Glutamatergic neuron (in vitro differentiated cells): ENCODE data around the gene ZMYND19. TPM values are rescaled to one million over a fixed set of nuclear protein-coding genes. Genes with fewer than 3 reads are reported as not detected.
"Not testable (repeated sequence)": the region's sequence is repeated elsewhere in the genome, so short reads cannot be mapped to it uniquely, and the experiment has no call there.

ENCODE experiments used
- DNase-seq: peaks from one replicate; pipeline ENCODE4 v3.0.0; 2022
- H3K27ac Mint-ChIP-seq: one replicate; pipeline ENCODE4 v1.8.0; 2020; ENCODE audit warnings: mild to moderate bottlenecking, mixed read lengths, inconsistent platforms; ENCODE audit not compliant: unreplicated experiment
- H3K27me3 Mint-ChIP-seq: one replicate; pipeline ENCODE4 v1.8.0; 2020; ENCODE audit warnings: mild to moderate bottlenecking, moderate library complexity, mixed read lengths, inconsistent platforms; ENCODE audit not compliant: unreplicated experiment
- H3K36me3 Mint-ChIP-seq: one replicate; pipeline ENCODE4 v1.8.0; 2020; ENCODE audit warnings: mild to moderate bottlenecking, mixed read lengths, inconsistent platforms; ENCODE audit not compliant: unreplicated experiment
- H3K4me1 Mint-ChIP-seq: one replicate; pipeline ENCODE4 v1.8.0; 2020; ENCODE audit warnings: mild to moderate bottlenecking, low read depth, mixed read lengths, inconsistent platforms; ENCODE audit not compliant: unreplicated experiment
- H3K4me3 Mint-ChIP-seq: one replicate; pipeline ENCODE4 v1.8.0; 2020; ENCODE audit warnings: mild to moderate bottlenecking, mixed read lengths, inconsistent platforms; ENCODE audit not compliant: unreplicated experiment
- H3K9me3 Mint-ChIP-seq: one replicate; pipeline ENCODE4 v1.8.0; 2020; ENCODE audit warnings: mild to moderate bottlenecking, moderate library complexity, mixed read lengths, inconsistent platforms; ENCODE audit not compliant: unreplicated experiment
- total RNA-seq: library from RNA; stranded (reverse); fragmentation: NEBNext Ultra II Directional; extraction: Animal tissue kit (Norgen Biotek cat#: 25700); gene quantifications from one replicate; pipeline ENCODE4 v1.2.1, GENCODE V29; 2021; ENCODE audit not compliant: unreplicated experiment
- TF ChIP-seq, protein P1 (sequence below): fragments of 200-600 bp; sonication (generic); IDR thresholded peaks from one replicate; pipeline ENCODE4 v1.5.0; 2021; ENCODE audit not compliant: partially characterized antibody, unreplicated experiment

ZMYND19 gene
- total RNA-seq, 1 donor from 2014 or later, result 33.9 TPM

DNA sequence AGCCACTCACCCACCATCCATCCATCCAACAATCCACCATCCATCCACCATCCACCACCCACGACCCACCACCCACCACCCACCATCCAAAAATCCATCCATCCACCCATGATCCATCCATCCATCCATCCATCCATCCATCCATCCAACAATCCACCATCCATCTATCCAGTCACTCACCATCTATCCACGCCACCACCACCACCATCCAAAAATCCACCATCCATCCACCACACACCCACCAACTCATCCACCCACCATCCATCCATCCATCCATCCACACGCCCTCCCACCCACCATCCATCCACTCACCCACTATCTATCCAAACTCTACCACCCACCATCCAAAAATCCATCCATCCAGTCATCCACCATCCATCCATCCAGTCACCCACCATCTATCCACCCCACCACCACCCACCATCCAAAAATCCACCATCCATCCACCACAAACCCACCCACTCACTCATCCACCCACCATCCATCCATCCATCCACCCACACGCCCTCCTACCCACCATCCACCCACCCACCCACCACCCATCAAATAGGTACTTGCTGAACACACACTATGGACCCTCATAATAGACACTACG is 20.6 kb downstream of the ZMYND19 start:
- Mint-ChIP-seq H3K36me3 (peaks cover 3% of the 10 kb centered on the region), H3K4me3 (no peak overlapping the region), H3K27ac (no peak overlapping the region), H3K27me3 (peaks cover 7% of the 10 kb centered on the region), H3K4me1 (no peaks in the 10 kb centered on the region), H3K9me3 (peaks cover 5% of the 10 kb centered on the region)
- TF ChIP-seq, protein P1, sequence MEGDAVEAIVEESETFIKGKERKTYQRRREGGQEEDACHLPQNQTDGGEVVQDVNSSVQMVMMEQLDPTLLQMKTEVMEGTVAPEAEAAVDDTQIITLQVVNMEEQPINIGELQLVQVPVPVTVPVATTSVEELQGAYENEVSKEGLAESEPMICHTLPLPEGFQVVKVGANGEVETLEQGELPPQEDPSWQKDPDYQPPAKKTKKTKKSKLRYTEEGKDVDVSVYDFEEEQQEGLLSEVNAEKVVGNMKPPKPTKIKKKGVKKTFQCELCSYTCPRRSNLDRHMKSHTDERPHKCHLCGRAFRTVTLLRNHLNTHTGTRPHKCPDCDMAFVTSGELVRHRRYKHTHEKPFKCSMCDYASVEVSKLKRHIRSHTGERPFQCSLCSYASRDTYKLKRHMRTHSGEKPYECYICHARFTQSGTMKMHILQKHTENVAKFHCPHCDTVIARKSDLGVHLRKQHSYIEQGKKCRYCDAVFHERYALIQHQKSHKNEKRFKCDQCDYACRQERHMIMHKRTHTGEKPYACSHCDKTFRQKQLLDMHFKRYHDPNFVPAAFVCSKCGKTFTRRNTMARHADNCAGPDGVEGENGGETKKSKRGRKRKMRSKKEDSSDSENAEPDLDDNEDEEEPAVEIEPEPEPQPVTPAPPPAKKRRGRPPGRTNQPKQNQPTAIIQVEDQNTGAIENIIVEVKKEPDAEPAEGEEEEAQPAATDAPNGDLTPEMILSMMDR, result no peak
- no peak for DNase-seq

- not testable (repeated sequence) for H3K36me3 Mint-ChIP-seq, DNase-seq, H3K9me3 Mint-ChIP-seq, H3K4me3 Mint-ChIP-seq, H3K27ac Mint-ChIP-seq, H3K4me1 Mint-ChIP-seq
- peaks cover 11% of the 10 kb centered on the region for H3K27me3 Mint-ChIP-seq
Observed at GRCh38 chr9:137568445-137568844, 21.9 kb downstream of the ZMYND19 start.

DNA sequence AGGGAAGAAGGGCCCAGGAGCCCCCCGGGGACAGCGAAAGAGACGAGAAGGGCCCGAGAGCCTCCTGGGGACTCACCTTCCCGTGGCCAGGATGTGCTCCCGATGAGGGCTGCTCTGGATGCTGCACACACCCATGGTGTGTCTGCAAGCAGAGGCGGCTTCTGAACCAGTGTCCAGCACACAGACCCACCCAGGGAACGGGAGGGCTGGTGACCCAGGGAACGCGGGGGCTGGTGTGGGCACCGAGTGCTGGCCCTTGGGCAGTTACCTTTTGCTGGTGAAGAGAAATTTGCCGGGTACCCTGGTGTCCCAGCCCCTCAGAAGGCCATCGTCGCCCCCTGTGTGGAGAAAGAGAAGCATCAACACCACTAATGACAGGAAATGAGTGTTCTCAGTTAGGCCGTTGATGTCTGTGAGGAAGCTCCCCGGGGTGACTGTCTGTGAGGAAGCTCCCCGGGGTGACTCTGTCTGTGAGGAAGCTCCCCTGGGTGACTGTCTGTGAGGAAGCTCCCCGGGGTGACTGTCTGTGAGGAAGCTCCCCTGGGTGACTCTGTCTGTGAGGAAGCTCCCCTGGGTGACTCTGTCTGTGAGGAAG is 25.4 kb downstream of the ZMYND19 start:
- no peak for DNase-seq
- peaks cover 3% of the 10 kb centered on the region for H3K4me1 Mint-ChIP-seq
- no peak overlapping the region for H3K4me3 Mint-ChIP-seq
- peaks cover 1% of the 10 kb centered on the region for H3K9me3 Mint-ChIP-seq
- TF ChIP-seq, protein P1, result no peak
- H3K27ac Mint-ChIP-seq, result no peak overlapping the region
- H3K36me3 Mint-ChIP-seq, result peaks cover 3% of the 10 kb centered on the region
- H3K27me3 Mint-ChIP-seq, result peaks cover 5% of the 10 kb centered on the region

DNA sequence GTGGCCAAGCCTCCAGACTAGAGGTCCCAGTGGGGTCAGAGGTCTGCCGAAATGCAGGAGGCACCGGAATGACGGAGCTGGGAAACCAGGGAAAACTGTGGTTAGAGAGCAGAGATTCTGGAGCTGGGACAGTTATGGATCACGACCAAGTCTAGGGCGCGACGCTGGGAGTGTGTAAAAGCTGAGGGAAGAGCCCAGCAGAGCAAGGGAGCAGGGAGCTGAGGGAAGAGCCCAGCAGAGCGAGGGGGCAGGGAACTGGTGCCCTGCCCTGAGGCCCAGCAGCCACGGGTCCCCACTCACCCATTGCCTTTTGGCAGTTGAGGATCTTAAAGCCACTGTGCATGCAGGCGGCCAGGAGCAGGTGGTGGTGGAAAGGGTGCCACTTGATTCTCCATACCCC is 26.2 kb downstream of the ZMYND19 start:
- H3K9me3 Mint-ChIP-seq, result peaks cover 3% of the 10 kb centered on the region
- H3K4me3 Mint-ChIP-seq, result no peak overlapping the region
- no peak for DNase-seq
- TF ChIP-seq, protein P1, result no peak
- peaks cover 8% of the 10 kb centered on the region for H3K4me1 Mint-ChIP-seq
- H3K27ac Mint-ChIP-seq, result no peak overlapping the region
- peaks cover 5% of the 10 kb centered on the region for H3K27me3 Mint-ChIP-seq
- H3K36me3 Mint-ChIP-seq, result peaks cover 5% of the 10 kb centered on the region

- Mint-ChIP-seq H3K4me1 (peaks cover 8% of the 10 kb centered on the region), H3K4me3 (no peak overlapping the region), H3K9me3 (peaks cover 3% of the 10 kb centered on the region), H3K27me3 (peaks cover 1% of the 10 kb centered on the region), H3K27ac (no peak overlapping the region), H3K36me3 (peaks cover 5% of the 10 kb centered on the region)
- TF ChIP-seq, protein P1, result no peak
- DNase-seq, result no peak
Observed at GRCh38 chr9:137558127-137558526, 32.2 kb downstream of the ZMYND19 start.
